ENCODE data around the gene AHNAK.
A peak's percentile ranks its signal among the peaks of the same experiment; 100 is the strongest.

Gene AHNAK

GRCh38 chr11:62578541-62578940 lies 31.9 kb upstream of the AHNAK start:
- Histone ChIP-seq H3K27ac (ENCODE audit: extremely low read depth, low read depth, low read length) (no peak overlapping the region), H3K4me1 (ENCODE audit: control insufficient read depth, insufficient read depth, low read length) (no peaks in the 10 kb centered on the region), H3K36me3 (ENCODE audit: control insufficient read depth in 2 of 2, insufficient read depth in 1 of 2, low read length in 2 of 2) (peaks cover 0 to 77% of the 10 kb centered on the region in 2 experiments; a peak in 2 of 3 replicates), H3K9me3 (ENCODE audit: control insufficient read depth, insufficient read depth, low read depth, low read length) (no peaks in the 10 kb centered on the region), H3K4me3 (ENCODE audit: low read depth, low read length) (no peak overlapping the region)
- ChIA-PET CTCF (interaction anchor here (1.1 kb wide), 1 partner anchor 18 kb away, joined by 4 read pairs; no protein-coding TSS in a partner anchor), POLR2A (interaction anchor here (1.6 to 3.2 kb wide), 2 partner anchors 13 to 23 kb away, joined by 3 to 8 read pairs; partner anchors contain the start of genes MTA2 and TUT1)
- TF ChIP-seq ZNF157 (tag by site-specific recombination; IDR thresholded peaks at IDR 0.05), result no peak
- no peak for TF ChIP-seq TRIM28 (IDR thresholded peaks at IDR 0.05; ENCODE audit: borderline replicate concordance, low read length)
- TF ChIP-seq ZFP3 (tag by site-specific recombination; IDR thresholded peaks at IDR 0.05; ENCODE audit: low read depth), result no peak

- no peak for TF ChIP-seq ATF2 (tag by site-specific recombination; IDR thresholded peaks at IDR 0.05; ENCODE audit: low read depth)
- no peak for TF ChIP-seq ZNF785 (tag by site-specific recombination; IDR thresholded peaks at IDR 0.05)
- TF ChIP-seq ZNF157 (tag by site-specific recombination; IDR thresholded peaks at IDR 0.05), result no peak
- TF ChIP-seq ELK4 (IDR thresholded peaks at IDR 0.05; ENCODE audit: borderline replicate concordance, low read depth, low read length), result no peak
- TF ChIP-seq ZNF521 (tag by site-specific recombination; IDR thresholded peaks at IDR 0.05), result no peak
- no peak for TF ChIP-seq ZNF473 (tag by site-specific recombination; IDR thresholded peaks at IDR 0.05)
- TF ChIP-seq ZNF830 (tag by site-specific recombination; IDR thresholded peaks at IDR 0.05; ENCODE audit: low read depth), result no peak
- TF ChIP-seq ZNF677 (tag by site-specific recombination; IDR thresholded peaks at IDR 0.05), result no peak
- no peak for TF ChIP-seq KLF17 (tag by site-specific recombination; IDR thresholded peaks at IDR 0.05)
- no peak for TF ChIP-seq OVOL3 (tag by site-specific recombination; IDR thresholded peaks at IDR 0.05)
- no peak for TF ChIP-seq CTCF (tag by site-specific recombination; IDR thresholded peaks at IDR 0.05)
- 0 out of 2 replicates have a peak, but pooled peaks have one; percentile 6 for TF ChIP-seq PRDM1 (tag by site-specific recombination; IDR thresholded peaks at IDR 0.05)
- no peak for TF ChIP-seq ZFP37 (tag by site-specific recombination; IDR thresholded peaks at IDR 0.05)
- TF ChIP-seq ZNF600 (tag by site-specific recombination; IDR thresholded peaks at IDR 0.05), result 0 out of 2 replicates have a peak, but pooled peaks have one; percentile 29
- POLR2A ChIA-PET, result interaction anchor here (0.6 to 3.2 kb wide), 5 partner anchors 15 to 88 kb away, joined by 3 to 8 read pairs (median 3); partner anchors contain the start of genes C11orf98, CSKMT, GANAB and MTA2
- no peak overlapping the region for H3K4me3 ChIP-seq (ENCODE audit: low read depth, low read length)
- CTCF ChIA-PET, result interaction anchor here (0.6 to 0.9 kb wide), 2 partner anchors 33 to 72 kb away, joined by 3 to 4 read pairs; no protein-coding TSS in a partner anchor
- H3K27ac ChIP-seq (ENCODE audit: extremely low read depth, low read depth, low read length), result no peak overlapping the region
- H3K9me3 ChIP-seq (ENCODE audit: control insufficient read depth, insufficient read depth, low read depth, low read length), result no peaks in the 10 kb centered on the region
- peaks cover 0 to 83% of the 10 kb centered on the region in 2 experiments; a peak in 2 of 3 replicates for H3K36me3 ChIP-seq (ENCODE audit: control insufficient read depth in 2 of 2, insufficient read depth in 1 of 2, low read length in 2 of 2)
- no peaks in the 10 kb centered on the region for H3K4me1 ChIP-seq (ENCODE audit: control insufficient read depth, insufficient read depth, low read length)
Observed at GRCh38 chr11:62577046-62577714, 30.6 kb upstream of the AHNAK start.

Measured in HEK293 (cell line).